Measurements from ENCODE around the gene GNL2. TPM values are rescaled to one million over a fixed set of nuclear protein-coding genes. Genes with fewer than 3 reads are reported as not detected.

Gene GNL2
- total RNA-seq, 4 donors from 2014 or later, result 27.8 to 67.5 (median 44.2) TPM

GRCh38 chr1:37630426-37631028, 34.8 kb upstream of the GNL2 start:
- Histone ChIP-seq H3K27me3 (peaks cover 0 to 96% of the 10 kb centered on the region in 2 donors), H3K4me1 (peaks cover 0 to 20% (median 6%) of the 10 kb centered on the region in 4 donors), H3K27ac (no peak overlapping the region), H3K4me3 (no peak overlapping the region), H3K9me3 (no peaks in the 10 kb centered on the region), H3K36me3 (no peaks in the 10 kb centered on the region)
- no peak for TF ChIP-seq POLR2A (IDR thresholded peaks at IDR 0.05)
- TF ChIP-seq, protein P1, sequence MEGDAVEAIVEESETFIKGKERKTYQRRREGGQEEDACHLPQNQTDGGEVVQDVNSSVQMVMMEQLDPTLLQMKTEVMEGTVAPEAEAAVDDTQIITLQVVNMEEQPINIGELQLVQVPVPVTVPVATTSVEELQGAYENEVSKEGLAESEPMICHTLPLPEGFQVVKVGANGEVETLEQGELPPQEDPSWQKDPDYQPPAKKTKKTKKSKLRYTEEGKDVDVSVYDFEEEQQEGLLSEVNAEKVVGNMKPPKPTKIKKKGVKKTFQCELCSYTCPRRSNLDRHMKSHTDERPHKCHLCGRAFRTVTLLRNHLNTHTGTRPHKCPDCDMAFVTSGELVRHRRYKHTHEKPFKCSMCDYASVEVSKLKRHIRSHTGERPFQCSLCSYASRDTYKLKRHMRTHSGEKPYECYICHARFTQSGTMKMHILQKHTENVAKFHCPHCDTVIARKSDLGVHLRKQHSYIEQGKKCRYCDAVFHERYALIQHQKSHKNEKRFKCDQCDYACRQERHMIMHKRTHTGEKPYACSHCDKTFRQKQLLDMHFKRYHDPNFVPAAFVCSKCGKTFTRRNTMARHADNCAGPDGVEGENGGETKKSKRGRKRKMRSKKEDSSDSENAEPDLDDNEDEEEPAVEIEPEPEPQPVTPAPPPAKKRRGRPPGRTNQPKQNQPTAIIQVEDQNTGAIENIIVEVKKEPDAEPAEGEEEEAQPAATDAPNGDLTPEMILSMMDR (IDR thresholded peaks at IDR 0.05), result no peak
- no peak for TF ChIP-seq EP300 (IDR thresholded peaks at IDR 0.05)
- 27 to 30% methylated on average over 15 of the region's 15 CpGs for WGBS, 2 donors
- no peak for DNase-seq (ENCODE audit: low spot score in 2 of 2)

- Histone ChIP-seq H3K27me3 (peaks cover 0 to 94% of the 10 kb centered on the region in 2 donors), H3K9me3 (no peaks in the 10 kb centered on the region), H3K27ac (no peak overlapping the region), H3K36me3 (no peaks in the 10 kb centered on the region), H3K4me3 (no peak overlapping the region), H3K4me1 (peaks cover 0 to 16% (median 6%) of the 10 kb centered on the region in 4 donors)
- 47 to 49% methylated on average over 7 of the region's 7 CpGs for WGBS, 2 donors
- no peak for TF ChIP-seq EP300 (IDR thresholded peaks at IDR 0.05)
- TF ChIP-seq, protein P1 (IDR thresholded peaks at IDR 0.05), result no peak
- TF ChIP-seq POLR2A (IDR thresholded peaks at IDR 0.05), result no peak
- no peak for DNase-seq (ENCODE audit: low spot score in 2 of 2)
Observed at GRCh38 chr1:37629726-37630425, 34.1 kb upstream of the GNL2 start.

DNA sequence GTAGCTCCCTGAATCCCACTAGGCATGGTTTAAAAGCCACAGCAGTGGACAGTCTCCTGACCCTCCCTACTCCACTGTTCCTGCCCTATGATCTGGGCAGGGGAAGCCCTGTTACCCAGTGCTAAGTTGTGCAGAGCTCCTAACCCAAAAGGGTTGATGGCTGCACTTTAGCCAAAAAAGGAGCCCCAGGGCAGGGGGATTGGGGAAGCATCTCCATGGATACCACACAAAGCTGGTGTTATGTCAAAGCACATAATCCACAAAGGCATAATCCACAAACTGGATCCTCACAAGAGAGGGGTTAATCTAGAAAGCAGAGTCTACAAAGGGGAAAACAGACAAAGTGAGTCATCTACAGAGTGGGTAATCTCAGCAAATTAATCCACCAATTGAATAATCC, 33.3 kb upstream of the GNL2 start:
- H3K4me3 ChIP-seq, result no peak overlapping the region
- H3K27ac ChIP-seq, result no peak overlapping the region
- TF ChIP-seq, protein P1 (IDR thresholded peaks at IDR 0.05), result no peak
- TF ChIP-seq POLR2A (IDR thresholded peaks at IDR 0.05) (no peak), EP300 (IDR thresholded peaks at IDR 0.05) (no peak)
- no peaks in the 10 kb centered on the region for H3K9me3 ChIP-seq
- peaks cover 0 to 7% (median 2%) of the 10 kb centered on the region in 4 donors for H3K4me1 ChIP-seq
- H3K36me3 ChIP-seq, result no peaks in the 10 kb centered on the region
- DNase-seq (ENCODE audit: low spot score in 2 of 2), result no peak
- H3K27me3 ChIP-seq, result peaks cover 0 to 94% of the 10 kb centered on the region in 2 donors

DNA sequence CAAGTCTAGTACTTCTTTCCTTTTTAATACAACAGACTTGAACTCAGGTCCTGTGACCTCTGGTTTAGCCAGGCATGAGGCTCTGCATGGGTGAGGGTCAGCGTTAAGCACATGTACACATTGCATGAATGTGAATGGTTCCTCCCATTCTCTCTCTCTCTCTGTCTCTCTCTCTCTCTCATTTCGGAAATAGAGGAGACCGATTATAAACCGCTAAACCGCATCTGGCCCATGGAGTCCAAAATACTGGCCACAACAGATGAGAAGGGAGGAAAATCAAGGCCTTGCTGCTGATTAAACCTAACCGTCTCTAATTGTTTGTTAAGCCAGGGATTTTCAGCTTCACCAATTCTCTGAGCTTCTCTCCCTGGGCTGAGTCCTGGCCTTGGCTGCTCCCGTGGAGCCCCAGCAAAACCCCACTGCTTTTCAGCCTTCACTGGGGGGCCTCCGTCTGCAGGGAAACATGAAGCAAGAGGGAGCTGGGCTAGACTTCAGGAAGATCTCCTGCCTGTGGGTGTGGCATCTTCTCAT, 32.4 kb upstream of the GNL2 start:
- 68 to 77% methylated on average over 8 of the region's 8 CpGs for whole genome bisulfite sequencing, 2 donors

More for the DNA sequence above, 32.4 kb upstream of the GNL2 start:
- DNase-seq (ENCODE audit: low spot score in 2 of 2), result no peak
- Histone ChIP-seq H3K4me3 (no peak overlapping the region), H3K36me3 (no peaks in the 10 kb centered on the region), H3K9me3 (no peaks in the 10 kb centered on the region), H3K4me1 (no peaks in the 10 kb centered on the region), H3K27me3 (peaks cover 0 to 91% of the 10 kb centered on the region in 2 donors), H3K27ac (no peak overlapping the region)
- TF ChIP-seq POLR2A (IDR thresholded peaks at IDR 0.05), result no peak
- TF ChIP-seq, protein P1 (IDR thresholded peaks at IDR 0.05), result no peak
- TF ChIP-seq EP300 (IDR thresholded peaks at IDR 0.05), result no peak

Measured in tibial nerve (tissue), 4 donors.